Liver (tissue), 9 donors: ENCODE measurements around the gene ATP6V1C2. TPM values are rescaled to one million over a fixed set of nuclear protein-coding genes. Genes with fewer than 3 reads are reported as not detected.

ENCODE experiments used
- DNase-seq: peaks from one replicate; pipeline ENCODE4 v3.0.0-alpha.2; 2017; ENCODE audit warnings: low spot score
- H3K27ac ChIP-seq, 2 donors: one replicate each; pipeline ENCODE4 v1.7.0; 2013; ENCODE audit warnings: inconsistent platforms in 2 of 2, low read length in 2 of 2, control low read depth in 1 of 2, low read depth in 1 of 2, mild to moderate bottlenecking in 1 of 2
- H3K27me3 ChIP-seq, 4 donors: one replicate each; pipeline versions ENCODE4 v1.6.1 to v1.7.0; 2013; ENCODE audit warnings: low read length in 3 of 4, inconsistent platforms in 1 of 4, mild to moderate bottlenecking in 1 of 4, moderate library complexity in 1 of 4; ENCODE audit not compliant: control insufficient read depth in 4 of 4, insufficient read depth in 4 of 4
- H3K36me3 ChIP-seq, 4 donors: one replicate each; pipeline versions ENCODE4 v1.6.1 to v1.7.0; 2013; ENCODE audit warnings: low read length in 3 of 4, mild to moderate bottlenecking in 3 of 4, low read depth in 1 of 4, moderate library complexity in 1 of 4; ENCODE audit not compliant: control insufficient read depth in 4 of 4, insufficient read depth in 3 of 4
- H3K4me1 ChIP-seq, 4 donors: one replicate each; pipeline versions ENCODE4 v1.6.1 to v1.7.0; 2013; ENCODE audit warnings: low read length in 3 of 4, mild to moderate bottlenecking in 3 of 4, moderate library complexity in 1 of 4; ENCODE audit not compliant: control insufficient read depth in 4 of 4, insufficient read depth in 4 of 4
- H3K4me3 ChIP-seq, 3 donors: one replicate each; pipeline versions ENCODE4 v1.6.1 to v1.7.0; 2013; ENCODE audit warnings: low read length in 3 of 3, control low read depth in 1 of 3, low read depth in 1 of 3, mild to moderate bottlenecking in 1 of 3
- H3K9ac ChIP-seq, 2 donors: one replicate each; pipeline ENCODE4 v1.7.0; 2013; ENCODE audit warnings: low read length in 2 of 2, mild to moderate bottlenecking in 2 of 2, moderate library complexity in 2 of 2, control low read depth in 1 of 2, low read depth in 1 of 2
- H3K9me3 ChIP-seq, 4 donors: one replicate each; pipeline versions ENCODE4 v1.6.1 to v1.7.0; 2013; ENCODE audit warnings: low read length in 3 of 4; ENCODE audit not compliant: control insufficient read depth in 4 of 4
- CTCF ChIP-seq: fragments of 150-350 bp; IDR thresholded peaks from 2 replicates; pipeline ENCODE4 v1.5.1; 2017; ENCODE audit warnings: improper control_type of control experiment, low read depth, low read length; ENCODE audit not compliant: missing input control
- FOXA1 ChIP-seq: IDR thresholded peaks from 2 replicates; pipeline ENCODE4 v1.6.1; 2016; ENCODE audit warnings: antibody characterized with exemption
- FOXA2 ChIP-seq: IDR thresholded peaks from 2 replicates; pipeline ENCODE4 v1.6.1; 2016; ENCODE audit warnings: antibody characterized with exemption
- GABPA ChIP-seq, 2 donors: IDR thresholded peaks in 1 of 2; conservative IDR thresholded peaks in 1 of 2; 2 replicates each; pipeline ENCODE4 v1.6.1; 2016; ENCODE audit warnings: antibody characterized with exemption in 2 of 2, mild to moderate bottlenecking in 1 of 2, moderate library complexity in 1 of 2
- HNF4A ChIP-seq, 2 donors: conservative IDR thresholded peaks; 2 replicates each; pipeline ENCODE4 v1.6.1; 2016; ENCODE audit warnings: antibody characterized with exemption in 2 of 2, mild to moderate bottlenecking in 2 of 2
- JUND ChIP-seq, 2 donors: IDR thresholded peaks; 2 replicates each; pipeline ENCODE4 v1.6.1; 2016; ENCODE audit warnings: antibody characterized with exemption in 2 of 2
- MAX ChIP-seq: IDR thresholded peaks from 2 replicates; pipeline ENCODE4 v1.6.1; 2016; ENCODE audit warnings: antibody characterized with exemption
- NR2F2 ChIP-seq: IDR thresholded peaks from 2 replicates; pipeline ENCODE4 v1.6.1; 2016; ENCODE audit warnings: antibody characterized with exemption
- REST ChIP-seq: IDR thresholded peaks from 2 replicates; pipeline ENCODE4 v1.6.1; 2016; ENCODE audit warnings: antibody characterized with exemption, mild to moderate bottlenecking
- RXRA ChIP-seq, 2 donors: IDR thresholded peaks; 2 replicates each; pipeline ENCODE4 v1.6.1; 2017 to 2018; ENCODE audit warnings: antibody characterized with exemption in 2 of 2, mild to moderate bottlenecking in 1 of 2
- SP1 ChIP-seq: IDR thresholded peaks from 2 replicates; pipeline ENCODE4 v1.6.1; 2018; ENCODE audit warnings: antibody characterized with exemption, mild to moderate bottlenecking
- TAF1 ChIP-seq: conservative IDR thresholded peaks from 2 replicates; pipeline ENCODE4 v1.6.1; 2016; ENCODE audit warnings: antibody characterized with exemption, mild to moderate bottlenecking
- YY1 ChIP-seq: IDR thresholded peaks from 2 replicates; pipeline ENCODE4 v1.6.1; 2016; ENCODE audit warnings: antibody characterized with exemption, mild to moderate bottlenecking
- ZBTB33 ChIP-seq: IDR thresholded peaks from 2 replicates; pipeline ENCODE4 v1.6.1; 2016; ENCODE audit warnings: antibody characterized with exemption
- WGBS: extraction: QIAGEN DNeasy Blood & Tissue Kit; methylation state at CpG from one replicate; pipeline ENCODE4 v1.1.7; 2013; 5-methylcytosine and 5-hydroxymethylcytosine counted together
- polyA plus RNA-seq, 2 donors: library from polyadenylated mRNA; stranded (reverse) in 1 of 2; unstranded in 1 of 2; fragments of 200-250 nt in 1 of 2; fragments of >200 nt in 1 of 2; fragmentation: Nextera tagmentation in 1 of 2; extraction: Ambion mirVana in 1 of 2; gene quantifications; one replicate each; pipeline versions ENCODE4 v1.2.1 to v1.2.3, GENCODE V29; 2013 to 2015
- total RNA-seq, 2 donors: library from RNA; depleted of rRNA; stranded (reverse); fragments of >200 nt; gene quantifications; one replicate each; pipeline ENCODE4 v1.2.3, GENCODE V29; 2014
- TF ChIP-seq, protein P1 (sequence below): IDR thresholded peaks from 2 replicates; pipeline ENCODE4 v1.6.1; 2016; ENCODE audit warnings: antibody characterized with exemption
- donor health status: healthy.
- donor health status: healthy.
- donor health status: healthy.
- donor health status: healthy.
- donor health status: healthy.

The ATP6V1C2 gene
- total and polyA plus RNA-seq, 4 donors, result 0.08 to 0.66 (median 0.33) TPM

- H3K27ac ChIP-seq, result no peak overlapping the region
- no peak overlapping the region for H3K9ac ChIP-seq
- no peak for TF ChIP-seq FOXA1
- DNase-seq, result no peak
- no peaks in the 10 kb centered on the region for H3K36me3 ChIP-seq
- H3K27me3 ChIP-seq, result no peaks in the 10 kb centered on the region
- no peak overlapping the region for H3K4me3 ChIP-seq
- no peaks in the 10 kb centered on the region for H3K4me1 ChIP-seq
- WGBS, result 90% methylated on average over 12 of the region's 12 CpGs
- no peaks in the 10 kb centered on the region for H3K9me3 ChIP-seq
Measured at GRCh38 chr2:10772201-10772867, 50.9 kb downstream of the ATP6V1C2 start.

GRCh38 chr2:10772868-10773215 lies 51.4 kb downstream of the ATP6V1C2 start:
- Histone ChIP-seq H3K27ac (no peak overlapping the region), H3K27me3 (no peaks in the 10 kb centered on the region), H3K9ac (no peak overlapping the region), H3K36me3 (no peaks in the 10 kb centered on the region), H3K9me3 (no peaks in the 10 kb centered on the region), H3K4me1 (no peaks in the 10 kb centered on the region), H3K4me3 (no peak overlapping the region)
- DNase-seq, result no peak
- WGBS, result 82% methylated on average over 13 of the region's 13 CpGs
- TF ChIP-seq JUND (IDR thresholded peaks at IDR 0.05) (no peak), HNF4A (conservative IDR thresholded peaks at IDR 0.05) (no peak), CTCF (no peak), GABPA (IDR thresholded peaks at IDR 0.05 in 1 of 2, conservative IDR thresholded peaks at IDR 0.05 in 1 of 2) (no peak), NR2F2 (no peak)

- H3K9ac ChIP-seq, result no peak overlapping the region
- H3K4me3 ChIP-seq, result no peak overlapping the region
- H3K4me1 ChIP-seq, result no peaks in the 10 kb centered on the region
- H3K36me3 ChIP-seq, result peaks cover 0 to 7% (median 1%) of the 10 kb centered on the region in 4 donors
- no peak for DNase-seq
- TF ChIP-seq, protein P1, sequence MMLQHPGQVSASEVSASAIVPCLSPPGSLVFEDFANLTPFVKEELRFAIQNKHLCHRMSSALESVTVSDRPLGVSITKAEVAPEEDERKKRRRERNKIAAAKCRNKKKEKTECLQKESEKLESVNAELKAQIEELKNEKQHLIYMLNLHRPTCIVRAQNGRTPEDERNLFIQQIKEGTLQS, result no peak
- TF ChIP-seq ZBTB33 (no peak), SP1 (no peak), GABPA (IDR thresholded peaks at IDR 0.05 in 1 of 2, conservative IDR thresholded peaks at IDR 0.05 in 1 of 2) (no peak), FOXA1 (no peak), REST (no peak), MAX (no peak), TAF1 (no peak), CTCF (no peak), YY1 (no peak), FOXA2 (no peak), RXRA (IDR thresholded peaks at IDR 0.05) (no peak), NR2F2 (no peak)
- H3K27ac ChIP-seq, result no peak overlapping the region
- H3K9me3 ChIP-seq, result no peaks in the 10 kb centered on the region
- WGBS, result 86% methylated on average over 8 of the region's 8 CpGs
- H3K27me3 ChIP-seq, result no peaks in the 10 kb centered on the region
Measured at GRCh38 chr2:10773821-10774341, 52.5 kb downstream of the ATP6V1C2 start.
